GM19043 (cell line): ENCODE data around the gene TMEM98.
"Not testable (repeated sequence)": the region's sequence is repeated elsewhere in the genome, so short reads cannot be mapped to it uniquely, and the experiment has no call there.

Source experiments
- ATAC-seq: cut with Tn5 transposase; IDR thresholded peaks from one replicate; pipeline ENCODE4 v1.9.1; 2021; ENCODE audit warnings: low read depth; ENCODE audit not compliant: unreplicated experiment

TMEM98 gene

GRCh38 chr17:32940706-32941390, 12.9 kb downstream of the TMEM98 start:
- no peak for ATAC-seq

- ATAC-seq, result no peak
Observed at GRCh38 chr17:32941419-32942032, 13.6 kb downstream of the TMEM98 start.

- ATAC-seq, result no peak
Observed at GRCh38 chr17:32943206-32943605, 15.3 kb downstream of the TMEM98 start.

- ATAC-seq, result no peak
Observed at GRCh38 chr17:32943647-32944191, 15.8 kb downstream of the TMEM98 start.

GRCh38 chr17:32944248-32945020, 16.5 kb downstream of the TMEM98 start:
- ATAC-seq, result no peak

- ATAC-seq, result no peak
Observed at GRCh38 chr17:32946375-32947135, 18.6 kb downstream of the TMEM98 start.

- no peak for ATAC-seq
Observed at GRCh38 chr17:32947736-32948135, 19.8 kb downstream of the TMEM98 start.

GRCh38 chr17:32949181-32949580, 21.2 kb downstream of the TMEM98 start:
- ATAC-seq, result no peak

GRCh38 chr17:32952491-32952890, 24.5 kb downstream of the TMEM98 start:
- not testable (repeated sequence) for ATAC-seq

- ATAC-seq, result no peak
Observed at GRCh38 chr17:32953045-32953444, 25.1 kb downstream of the TMEM98 start.

- ATAC-seq, result no peak
Observed at GRCh38 chr17:32953857-32954256, 25.9 kb downstream of the TMEM98 start.

GRCh38 chr17:32954477-32954876, 26.5 kb downstream of the TMEM98 start:
- ATAC-seq, result no peak

GRCh38 chr17:32955155-32955554, 27.2 kb downstream of the TMEM98 start:
- no peak for ATAC-seq

GRCh38 chr17:32956240-32956970, 28.5 kb downstream of the TMEM98 start:
- no peak for ATAC-seq

GRCh38 chr17:32958418-32958817, 30.5 kb downstream of the TMEM98 start:
- no peak for ATAC-seq

- no peak for ATAC-seq
Observed at GRCh38 chr17:32960815-32961214, 32.9 kb downstream of the TMEM98 start.

GRCh38 chr17:32962320-32962711, 34.4 kb downstream of the TMEM98 start:
- ATAC-seq, result no peak

- ATAC-seq, result no peak
Observed at GRCh38 chr17:32964541-32964940, 36.6 kb downstream of the TMEM98 start.

GRCh38 chr17:32969231-32969630, 41.3 kb downstream of the TMEM98 start:
- not testable (repeated sequence) for ATAC-seq

- ATAC-seq, result no peak
Observed at GRCh38 chr17:32970281-32970680, 42.3 kb downstream of the TMEM98 start.
